Thyroid gland (tissue), 4 donors: ENCODE measurements around the gene MLH1.
"Not testable (repeated sequence)": the region's sequence is repeated elsewhere in the genome, so short reads cannot be mapped to it uniquely, and the experiment has no call there.

Experiments used
- POLR2A ChIP-seq, 2 donors: fragments of 450-650 bp; IDR thresholded peaks; one replicate each; pipeline ENCODE4 v1.6.1; 2017; ENCODE audit warnings: antibody characterized with exemption in 2 of 2, mild to moderate bottlenecking in 2 of 2, moderate library complexity in 1 of 2
- TF ChIP-seq, protein P1 (sequence below), 6 experiments: fragments of 200-600 bp in 3 of 6; fragments of 450-650 bp in 3 of 6; sonication (generic) in 3 of 6; IDR thresholded peaks; one replicate each; pipeline ENCODE4 v1.5.1; 2016 to 2019; ENCODE audit warnings: antibody characterized with exemption in 6 of 6, mild to moderate bottlenecking in 2 of 6, inconsistent platforms in 1 of 6, moderate library complexity in 1 of 6

DNA sequence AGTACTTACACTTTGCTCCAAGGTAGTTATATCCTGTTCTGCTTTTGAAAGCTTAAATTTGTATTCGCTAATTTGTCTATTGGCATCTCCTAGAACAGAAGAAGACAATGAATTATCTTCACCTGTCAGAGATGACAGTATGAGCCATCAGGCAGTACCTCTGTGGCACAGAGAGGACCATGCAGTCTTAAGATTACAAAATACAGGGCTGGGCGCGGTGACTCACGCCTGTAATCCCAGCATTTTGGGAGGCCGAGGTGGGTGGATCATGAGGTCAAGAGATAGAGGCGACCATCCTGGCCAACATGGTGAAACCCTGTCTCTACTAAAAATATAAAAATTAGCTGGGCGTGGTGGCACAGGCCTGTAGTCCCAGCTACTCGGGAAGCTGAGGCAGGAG lies 61.8 kb downstream of the MLH1 start:
- TF ChIP-seq, protein P1, sequence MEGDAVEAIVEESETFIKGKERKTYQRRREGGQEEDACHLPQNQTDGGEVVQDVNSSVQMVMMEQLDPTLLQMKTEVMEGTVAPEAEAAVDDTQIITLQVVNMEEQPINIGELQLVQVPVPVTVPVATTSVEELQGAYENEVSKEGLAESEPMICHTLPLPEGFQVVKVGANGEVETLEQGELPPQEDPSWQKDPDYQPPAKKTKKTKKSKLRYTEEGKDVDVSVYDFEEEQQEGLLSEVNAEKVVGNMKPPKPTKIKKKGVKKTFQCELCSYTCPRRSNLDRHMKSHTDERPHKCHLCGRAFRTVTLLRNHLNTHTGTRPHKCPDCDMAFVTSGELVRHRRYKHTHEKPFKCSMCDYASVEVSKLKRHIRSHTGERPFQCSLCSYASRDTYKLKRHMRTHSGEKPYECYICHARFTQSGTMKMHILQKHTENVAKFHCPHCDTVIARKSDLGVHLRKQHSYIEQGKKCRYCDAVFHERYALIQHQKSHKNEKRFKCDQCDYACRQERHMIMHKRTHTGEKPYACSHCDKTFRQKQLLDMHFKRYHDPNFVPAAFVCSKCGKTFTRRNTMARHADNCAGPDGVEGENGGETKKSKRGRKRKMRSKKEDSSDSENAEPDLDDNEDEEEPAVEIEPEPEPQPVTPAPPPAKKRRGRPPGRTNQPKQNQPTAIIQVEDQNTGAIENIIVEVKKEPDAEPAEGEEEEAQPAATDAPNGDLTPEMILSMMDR (IDR thresholded peaks at IDR 0.05): not testable (repeated sequence)
- TF ChIP-seq POLR2A (IDR thresholded peaks at IDR 0.05): not testable (repeated sequence)
